WERI-Rb-1 (cell line): ENCODE data around the gene ANKRD33.
A peak's percentile ranks its signal among the peaks of the same experiment; 100 is the strongest.

Source experiments
- DNase-seq: peaks from one replicate; pipeline ENCODE4 v3.0.0-alpha.2; 2020
- H3K27ac ChIP-seq: fragments of 250-450 bp; sonication (Bioruptor Pico); 2 replicates; pipeline ENCODE4 v1.5.1; 2020; ENCODE audit warnings: mild to moderate bottlenecking, moderate library complexity
- H3K27me3 ChIP-seq: fragments of 250-450 bp; sonication (Bioruptor Pico); 2 replicates; pipeline ENCODE4 v1.5.1; 2021; ENCODE audit warnings: mild to moderate bottlenecking, low read depth, moderate library complexity; ENCODE audit not compliant: insufficient read depth, severe bottlenecking
- H3K36me3 ChIP-seq: fragments of 250-450 bp; sonication (Bioruptor Pico); 2 replicates; pipeline ENCODE4 v1.5.1; 2020; ENCODE audit warnings: mild to moderate bottlenecking, moderate library complexity
- H3K4me3 ChIP-seq: 2 replicates; pipeline ENCODE4 v1.5.1; 2011; ENCODE audit warnings: low read depth, mild to moderate bottlenecking, control low read depth, low read length
- H3K9me3 ChIP-seq: fragments of 250-450 bp; sonication (Bioruptor Pico); 2 replicates; pipeline ENCODE4 v1.5.1; 2021; ENCODE audit warnings: mild to moderate bottlenecking, moderate library complexity; ENCODE audit not compliant: severe bottlenecking
- CTCF ChIP-seq: IDR thresholded peaks from 2 replicates; pipeline ENCODE4 v1.5.1; 2011; ENCODE audit warnings: low read depth, mild to moderate bottlenecking, control low read depth, inconsistent platforms, low read length

The ANKRD33 gene

GRCh38 chr12:51870504-51870903 is 17.4 kb upstream of the ANKRD33 start:
- no peak for TF ChIP-seq CTCF
- H3K36me3 ChIP-seq, result no peaks in the 10 kb centered on the region
- DNase-seq, result no peak
- H3K27ac ChIP-seq, result peak overlapping the region; percentile 92
- no peaks in the 10 kb centered on the region for H3K9me3 ChIP-seq
- H3K27me3 ChIP-seq, result no peaks in the 10 kb centered on the region
- H3K4me3 ChIP-seq, result no peak overlapping the region

GRCh38 chr12:51871126-51871525 is 16.8 kb upstream of the ANKRD33 start:
- no peaks in the 10 kb centered on the region for H3K27me3 ChIP-seq
- H3K27ac ChIP-seq, result peak overlapping the region; percentile 92
- TF ChIP-seq CTCF, result peak; percentile 37; the same call in 1 of the 2 replicates
- H3K36me3 ChIP-seq, result no peaks in the 10 kb centered on the region
- peak overlapping the region; percentile 32; the same call in 1 of the 2 replicates for H3K4me3 ChIP-seq
- DNase-seq, result peak; percentile 28
- H3K9me3 ChIP-seq, result no peaks in the 10 kb centered on the region

- Histone ChIP-seq H3K4me3 (peak overlapping the region; percentile 32), H3K36me3 (no peaks in the 10 kb centered on the region), H3K9me3 (no peaks in the 10 kb centered on the region), H3K27ac (peak overlapping the region; percentile 92), H3K27me3 (no peaks in the 10 kb centered on the region)
- no peak for TF ChIP-seq CTCF
- peak; percentile 94 for DNase-seq
Observed at GRCh38 chr12:51871918-51872688, 15.8 kb upstream of the ANKRD33 start.

GRCh38 chr12:51872689-51872981 is 15.3 kb upstream of the ANKRD33 start:
- TF ChIP-seq CTCF, result no peak
- H3K36me3 ChIP-seq, result no peaks in the 10 kb centered on the region
- peak overlapping the region; percentile 92 for H3K27ac ChIP-seq
- H3K4me3 ChIP-seq, result no peak overlapping the region
- no peak for DNase-seq
- no peaks in the 10 kb centered on the region for H3K27me3 ChIP-seq
- no peaks in the 10 kb centered on the region for H3K9me3 ChIP-seq

GRCh38 chr12:51873251-51873994 is 14.5 kb upstream of the ANKRD33 start:
- Histone ChIP-seq H3K4me3 (no peak overlapping the region), H3K27me3 (no peaks in the 10 kb centered on the region), H3K36me3 (no peaks in the 10 kb centered on the region), H3K27ac (peak overlapping the region; percentile 92), H3K9me3 (no peaks in the 10 kb centered on the region)
- DNase-seq, result peak; percentile 9
- TF ChIP-seq CTCF, result no peak
